Liver (tissue), 9 donors: ENCODE measurements around the gene TXNL1. TPM values are rescaled to one million over a fixed set of nuclear protein-coding genes. Genes with fewer than 3 reads are reported as not detected.

Source experiments
- DNase-seq: peaks from one replicate; pipeline ENCODE4 v3.0.0-alpha.2; 2017; ENCODE audit warnings: low spot score
- H3K27ac ChIP-seq, 2 donors: one replicate each; pipeline ENCODE4 v1.7.0; 2013; ENCODE audit warnings: inconsistent platforms in 2 of 2, low read length in 2 of 2, control low read depth in 1 of 2, low read depth in 1 of 2, mild to moderate bottlenecking in 1 of 2
- H3K27me3 ChIP-seq, 4 donors: one replicate each; pipeline versions ENCODE4 v1.6.1 to v1.7.0; 2013; ENCODE audit warnings: low read length in 3 of 4, inconsistent platforms in 1 of 4, mild to moderate bottlenecking in 1 of 4, moderate library complexity in 1 of 4; ENCODE audit not compliant: control insufficient read depth in 4 of 4, insufficient read depth in 4 of 4
- H3K36me3 ChIP-seq, 4 donors: one replicate each; pipeline versions ENCODE4 v1.6.1 to v1.7.0; 2013; ENCODE audit warnings: low read length in 3 of 4, mild to moderate bottlenecking in 3 of 4, low read depth in 1 of 4, moderate library complexity in 1 of 4; ENCODE audit not compliant: control insufficient read depth in 4 of 4, insufficient read depth in 3 of 4
- H3K4me1 ChIP-seq, 4 donors: one replicate each; pipeline versions ENCODE4 v1.6.1 to v1.7.0; 2013; ENCODE audit warnings: low read length in 3 of 4, mild to moderate bottlenecking in 3 of 4, moderate library complexity in 1 of 4; ENCODE audit not compliant: control insufficient read depth in 4 of 4, insufficient read depth in 4 of 4
- H3K4me3 ChIP-seq, 3 donors: one replicate each; pipeline versions ENCODE4 v1.6.1 to v1.7.0; 2013; ENCODE audit warnings: low read length in 3 of 3, control low read depth in 1 of 3, low read depth in 1 of 3, mild to moderate bottlenecking in 1 of 3
- H3K9ac ChIP-seq, 2 donors: one replicate each; pipeline ENCODE4 v1.7.0; 2013; ENCODE audit warnings: low read length in 2 of 2, mild to moderate bottlenecking in 2 of 2, moderate library complexity in 2 of 2, control low read depth in 1 of 2, low read depth in 1 of 2
- H3K9me3 ChIP-seq, 4 donors: one replicate each; pipeline versions ENCODE4 v1.6.1 to v1.7.0; 2013; ENCODE audit warnings: low read length in 3 of 4; ENCODE audit not compliant: control insufficient read depth in 4 of 4
- ATF3 ChIP-seq: IDR thresholded peaks from 2 replicates; pipeline ENCODE4 v1.6.1; 2016; ENCODE audit warnings: antibody characterized with exemption
- CTCF ChIP-seq: fragments of 150-350 bp; IDR thresholded peaks from 2 replicates; pipeline ENCODE4 v1.5.1; 2017; ENCODE audit warnings: improper control_type of control experiment, low read depth, low read length; ENCODE audit not compliant: missing input control
- EGR1 ChIP-seq, 2 donors: IDR thresholded peaks; 2 replicates each; pipeline ENCODE4 v1.6.1; 2016 to 2018; ENCODE audit warnings: antibody characterized with exemption in 2 of 2, low read depth in 2 of 2
- FOXA1 ChIP-seq: IDR thresholded peaks from 2 replicates; pipeline ENCODE4 v1.6.1; 2016; ENCODE audit warnings: antibody characterized with exemption
- FOXA2 ChIP-seq: IDR thresholded peaks from 2 replicates; pipeline ENCODE4 v1.6.1; 2016; ENCODE audit warnings: antibody characterized with exemption
- GABPA ChIP-seq, 2 donors: IDR thresholded peaks in 1 of 2; conservative IDR thresholded peaks in 1 of 2; 2 replicates each; pipeline ENCODE4 v1.6.1; 2016; ENCODE audit warnings: antibody characterized with exemption in 2 of 2, mild to moderate bottlenecking in 1 of 2, moderate library complexity in 1 of 2
- HNF4A ChIP-seq, 2 donors: conservative IDR thresholded peaks; 2 replicates each; pipeline ENCODE4 v1.6.1; 2016; ENCODE audit warnings: antibody characterized with exemption in 2 of 2, mild to moderate bottlenecking in 2 of 2
- HNF4G ChIP-seq: IDR thresholded peaks from 2 replicates; pipeline ENCODE4 v1.6.1; 2016; ENCODE audit warnings: antibody characterized with exemption
- JUND ChIP-seq, 2 donors: IDR thresholded peaks; 2 replicates each; pipeline ENCODE4 v1.6.1; 2016; ENCODE audit warnings: antibody characterized with exemption in 2 of 2
- MAX ChIP-seq: IDR thresholded peaks from 2 replicates; pipeline ENCODE4 v1.6.1; 2016; ENCODE audit warnings: antibody characterized with exemption
- NR2F2 ChIP-seq: IDR thresholded peaks from 2 replicates; pipeline ENCODE4 v1.6.1; 2016; ENCODE audit warnings: antibody characterized with exemption
- RAD21 ChIP-seq, 2 donors: IDR thresholded peaks; 2 replicates each; pipeline ENCODE4 v1.6.1; 2016; ENCODE audit warnings: antibody characterized with exemption in 2 of 2, mild to moderate bottlenecking in 2 of 2
- REST ChIP-seq: IDR thresholded peaks from 2 replicates; pipeline ENCODE4 v1.6.1; 2016; ENCODE audit warnings: antibody characterized with exemption, mild to moderate bottlenecking
- RXRA ChIP-seq, 2 donors: IDR thresholded peaks; 2 replicates each; pipeline ENCODE4 v1.6.1; 2017 to 2018; ENCODE audit warnings: antibody characterized with exemption in 2 of 2, mild to moderate bottlenecking in 1 of 2
- SP1 ChIP-seq: IDR thresholded peaks from 2 replicates; pipeline ENCODE4 v1.6.1; 2018; ENCODE audit warnings: antibody characterized with exemption, mild to moderate bottlenecking
- TAF1 ChIP-seq: conservative IDR thresholded peaks from 2 replicates; pipeline ENCODE4 v1.6.1; 2016; ENCODE audit warnings: antibody characterized with exemption, mild to moderate bottlenecking
- YY1 ChIP-seq: IDR thresholded peaks from 2 replicates; pipeline ENCODE4 v1.6.1; 2016; ENCODE audit warnings: antibody characterized with exemption, mild to moderate bottlenecking
- ZBTB33 ChIP-seq: IDR thresholded peaks from 2 replicates; pipeline ENCODE4 v1.6.1; 2016; ENCODE audit warnings: antibody characterized with exemption
- WGBS: extraction: QIAGEN DNeasy Blood & Tissue Kit; methylation state at CpG from one replicate; pipeline ENCODE4 v1.1.7; 2013; 5-methylcytosine and 5-hydroxymethylcytosine counted together
- polyA plus RNA-seq, 2 donors: library from polyadenylated mRNA; stranded (reverse) in 1 of 2; unstranded in 1 of 2; fragments of 200-250 nt in 1 of 2; fragments of >200 nt in 1 of 2; fragmentation: Nextera tagmentation in 1 of 2; extraction: Ambion mirVana in 1 of 2; gene quantifications; one replicate each; pipeline versions ENCODE4 v1.2.1 to v1.2.3, GENCODE V29; 2013 to 2015
- total RNA-seq, 2 donors: library from RNA; depleted of rRNA; stranded (reverse); fragments of >200 nt; gene quantifications; one replicate each; pipeline ENCODE4 v1.2.3, GENCODE V29; 2014
- donor health status: healthy.
- donor health status: healthy.
- donor health status: healthy.
- donor health status: healthy.
- donor health status: healthy.

The TXNL1 gene
- total and polyA plus RNA-seq, 4 donors = 23.1 to 65.7 (median 33.9) TPM

GRCh38 chr18:56598422-56598821, 40.0 kb downstream of the TXNL1 start:
- WGBS = 93% methylated on average over 4 of the region's 4 CpGs
- no peak for DNase-seq
- TF ChIP-seq EGR1 (IDR thresholded peaks at IDR 0.05; ENCODE audit: low read depth in 2 of 2) (no peak), RXRA (IDR thresholded peaks at IDR 0.05) (no peak), TAF1 (no peak), REST (no peak), FOXA1 (no peak), JUND (IDR thresholded peaks at IDR 0.05) (no peak), RAD21 (IDR thresholded peaks at IDR 0.05) (no peak), SP1 (no peak), FOXA2 (no peak), YY1 (no peak), GABPA (IDR thresholded peaks at IDR 0.05 in 1 of 2, conservative IDR thresholded peaks at IDR 0.05 in 1 of 2) (no peak), HNF4A (conservative IDR thresholded peaks at IDR 0.05) (no peak), HNF4G (no peak), CTCF (no peak), NR2F2 (no peak), ATF3 (no peak), MAX (no peak), ZBTB33 (no peak)
- H3K27me3 ChIP-seq = no peaks in the 10 kb centered on the region
- no peaks in the 10 kb centered on the region for H3K9me3 ChIP-seq
- no peak overlapping the region for H3K9ac ChIP-seq
- no peak overlapping the region for H3K4me3 ChIP-seq
- no peak overlapping the region for H3K27ac ChIP-seq
- peaks cover 0 to 4% (median 1%) of the 10 kb centered on the region in 4 donors for H3K36me3 ChIP-seq
- H3K4me1 ChIP-seq = no peaks in the 10 kb centered on the region
